Heart left ventricle (tissue), 16 donors: ENCODE data around the gene JPH2. TPM values are rescaled to one million over a fixed set of nuclear protein-coding genes. Genes with fewer than 3 reads are reported as not detected.

Source experiments
- ATAC-seq, 4 donors: fragments of 200-7000 bp; cut with Tn5 transposase; one replicate each; pipeline ENCODE4 v1.9.1; 2020 to 2022; ENCODE audit warnings: moderate library complexity in 4 of 4, mild to moderate bottlenecking in 3 of 4, moderate number of reproducible peaks in 1 of 4
- DNase-seq, 5 donors: peaks; one replicate each; pipeline ENCODE4 v3.0.0-alpha.2; 2020
- H3K27ac ChIP-seq, 12 donors: fragments of 200-600 bp; sonication (generic) in 4 of 12; one replicate each; pipeline versions ENCODE4 v1.5.0 to v1.8.0; 2016 to 2022; ENCODE audit warnings: mild to moderate bottlenecking in 2 of 12
- H3K27me3 ChIP-seq, 9 donors: fragments of 200-600 bp; sonication (generic) in 2 of 9; one replicate each; pipeline versions ENCODE4 v1.5.1 to v1.8.0; 2016 to 2022; ENCODE audit warnings: mild to moderate bottlenecking in 3 of 9
- H3K36me3 ChIP-seq, 9 donors: fragments of 200-600 bp; sonication (generic) in 2 of 9; one replicate each; pipeline versions ENCODE4 v1.5.0 to v1.8.0; 2018 to 2022; ENCODE audit warnings: mild to moderate bottlenecking in 2 of 9
- H3K4me1 ChIP-seq, 12 donors: fragments of 200-600 bp; sonication (generic) in 4 of 12; one replicate each; pipeline versions ENCODE4 v1.5.0 to v1.8.0; 2016 to 2022; ENCODE audit warnings: mild to moderate bottlenecking in 3 of 12
- H3K4me3 ChIP-seq, 12 donors: fragments of 200-600 bp; sonication (generic) in 4 of 12; one replicate each; pipeline versions ENCODE4 v1.5.0 to v1.8.0; 2017 to 2022; ENCODE audit warnings: mild to moderate bottlenecking in 9 of 12, moderate library complexity in 4 of 12
- H3K9me3 ChIP-seq, 12 donors: fragments of 200-600 bp; sonication (generic) in 4 of 12; one replicate each; pipeline versions ENCODE4 v1.5.0 to v1.8.0; 2016 to 2022; ENCODE audit warnings: mild to moderate bottlenecking in 1 of 12
- POLR2A ChIP-seq, 2 donors: fragments of 450-650 bp; IDR thresholded peaks; one replicate each; pipeline ENCODE4 v1.6.1; 2017; ENCODE audit warnings: antibody characterized with exemption in 2 of 2, mild to moderate bottlenecking in 2 of 2, moderate library complexity in 2 of 2
- WGBS, 4 donors: extraction: QIAGEN DNeasy Blood & Tissue Kit in 2 of 4; methylation state at CpG; one replicate each; pipeline versions ENCODE4 v1.1.5 to v1.1.7; 2013 to 2018; 5-methylcytosine and 5-hydroxymethylcytosine counted together
- intact Hi-C, 10 donors: fragments of 100-400 bp; cut with DNase I; formaldehyde crosslinking; loops; one replicate each; pipeline versions ENCODE4 v1.11.1 to v1.14.2; 2022
- polyA plus RNA-seq, 2 donors: library from polyadenylated mRNA; stranded (reverse); fragments of 200-250 nt; gene quantifications; one replicate each; pipeline ENCODE4 v1.2.3, GENCODE V29; 2013
- total RNA-seq, 9 donors: library from RNA; depleted of rRNA in 2 of 9; stranded (reverse); fragments of >200 nt in 2 of 9; fragmentation: NEBNext Ultra II Directional in 3 of 9; extraction: Animal tissue kit (Norgen Biotek cat#: 25700) in 3 of 9; gene quantifications; one replicate each; pipeline versions ENCODE4 v1.1.0 to v1.2.4, GENCODE V29; 2016 to 2023
- TF ChIP-seq, protein P1 (sequence below), 12 donors: fragments of 200-600 bp; sonication (generic) in 4 of 12; IDR thresholded peaks; one replicate each; pipeline versions ENCODE4 v1.5.0 to v1.8.0; 2018 to 2022; ENCODE audit warnings: antibody characterized with exemption in 12 of 12, mild to moderate bottlenecking in 5 of 12
- donor health status: ischemic (EF 13 %, LVEDD 7.1; RV severe dilation, severe dysfunction).
- donor health status: healthy with polysubstance abuse.
- donor health status: DM: no; HTN: yes; CAD: no.
- donor health status: DM: no; HTN: no; CAD: no.
- donor health status: ischemic (EF 25% LVEDD 6.9; RV normal size, moderate dysfunction).
- donor health status: ischemic (EF 25% LVEDD 5.7; RV mildly dilated, moderate dysfunction).
- donor health status: healthy.
- donor health status: DM: yes; HTN: yes; CAD: no.
- donor health status: ischemic (EF 35%, LVEDD 5.7; RV mildly dilated, moderate dysfunction).
- donor health status: nonischemic (EF 11% LVEDD 7.7; RV severe dilation, severe dysfunction).
- donor health status: DM: yes; HTN: yes; CAD: no.
- donor health status: PGD.
- donor health status: ischemic (EF 29% LVEDD 5.4; RV normal size, mild dysfunction).
- donor health status: nonischemic (EF 23%, LVEDD 6.1; RV moderate dilation, normal function).

The JPH2 gene
- total and polyA plus RNA-seq, 11 donors, result 99.5 to 219 (median 155) TPM

DNA sequence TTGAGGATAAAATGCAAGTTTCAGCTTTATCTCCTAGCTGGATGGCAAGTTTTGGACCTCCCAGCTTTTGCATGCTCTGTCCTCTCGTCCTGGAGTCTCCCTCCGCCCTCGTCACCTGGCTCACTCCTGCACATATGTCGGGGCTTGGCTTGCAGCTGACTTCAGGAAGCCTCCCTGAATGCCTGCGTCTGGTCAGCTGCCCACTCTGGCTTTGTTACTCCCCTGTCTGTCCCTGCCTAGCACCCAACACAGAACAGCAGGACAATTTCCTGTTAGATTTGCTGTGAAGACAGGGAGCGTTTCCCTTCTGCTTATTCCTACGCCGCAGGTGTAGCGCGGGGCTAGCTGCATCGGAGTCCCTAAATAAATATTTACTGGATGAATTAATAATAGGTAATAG, 5.4 kb downstream of the JPH2 start:
- intact Hi-C loops, result loop anchor here in 4 of 10 donors (5.0 kb wide), 2 partner anchors 39 to 44 kb away; no protein-coding TSS in a partner anchor
- Histone ChIP-seq H3K9me3 (no peaks in the 10 kb centered on the region), H3K27me3 (peaks cover 0 to 7% (median 0%) of the 10 kb centered on the region in 9 donors), H3K36me3 (peaks cover 0 to 2% (median 0%) of the 10 kb centered on the region in 9 donors), H3K4me3 (peak overlapping the region in 9 of 12 donors; percentile 8 to 87 (median 68)), H3K4me1 (peaks cover 0 to 49% (median 19%) of the 10 kb centered on the region in 12 donors), H3K27ac (peak overlapping the region; percentile 64 to 97 (median 88))
- ATAC-seq (peak; percentile 18 to 49 (median 23)), DNase-seq (peak in 3 of 5 donors; percentile 45 to 68 (median 53))
- TF ChIP-seq POLR2A (IDR thresholded peaks at IDR 0.05), result no peak
- TF ChIP-seq, protein P1, sequence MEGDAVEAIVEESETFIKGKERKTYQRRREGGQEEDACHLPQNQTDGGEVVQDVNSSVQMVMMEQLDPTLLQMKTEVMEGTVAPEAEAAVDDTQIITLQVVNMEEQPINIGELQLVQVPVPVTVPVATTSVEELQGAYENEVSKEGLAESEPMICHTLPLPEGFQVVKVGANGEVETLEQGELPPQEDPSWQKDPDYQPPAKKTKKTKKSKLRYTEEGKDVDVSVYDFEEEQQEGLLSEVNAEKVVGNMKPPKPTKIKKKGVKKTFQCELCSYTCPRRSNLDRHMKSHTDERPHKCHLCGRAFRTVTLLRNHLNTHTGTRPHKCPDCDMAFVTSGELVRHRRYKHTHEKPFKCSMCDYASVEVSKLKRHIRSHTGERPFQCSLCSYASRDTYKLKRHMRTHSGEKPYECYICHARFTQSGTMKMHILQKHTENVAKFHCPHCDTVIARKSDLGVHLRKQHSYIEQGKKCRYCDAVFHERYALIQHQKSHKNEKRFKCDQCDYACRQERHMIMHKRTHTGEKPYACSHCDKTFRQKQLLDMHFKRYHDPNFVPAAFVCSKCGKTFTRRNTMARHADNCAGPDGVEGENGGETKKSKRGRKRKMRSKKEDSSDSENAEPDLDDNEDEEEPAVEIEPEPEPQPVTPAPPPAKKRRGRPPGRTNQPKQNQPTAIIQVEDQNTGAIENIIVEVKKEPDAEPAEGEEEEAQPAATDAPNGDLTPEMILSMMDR (IDR thresholded peaks at IDR 0.05), result no peak
- 20 to 29% (median 24%) methylated on average over 11 of the region's 11 CpGs for WGBS, 4 donors

DNA sequence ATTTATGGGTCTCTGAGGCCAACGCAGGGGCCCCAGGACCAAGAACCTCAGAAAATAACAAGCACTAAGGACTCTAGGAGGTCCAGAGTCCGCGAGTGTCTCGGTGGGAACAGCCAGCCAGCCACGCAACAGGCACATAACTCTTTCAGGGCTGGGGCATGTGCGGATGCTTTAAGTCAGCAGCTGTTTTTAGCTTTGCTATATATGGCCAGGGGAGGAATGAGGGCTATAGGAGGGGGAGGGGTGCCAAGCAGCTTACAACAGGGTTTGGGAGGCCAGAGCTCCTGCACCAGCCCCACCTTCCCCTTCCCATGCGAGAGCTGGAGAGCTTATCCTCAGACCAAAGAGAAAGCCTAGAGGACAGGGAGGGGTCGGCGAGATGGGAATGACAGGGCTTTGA, 6.2 kb downstream of the JPH2 start:
- intact Hi-C loops, result loop anchor here in 4 of 10 donors (5.0 kb wide), 2 partner anchors 39 to 44 kb away; no protein-coding TSS in a partner anchor
- peak; percentile 83 to 90 (median 88) for ATAC-seq
- Histone ChIP-seq H3K27ac (peak overlapping the region; percentile 64 to 97 (median 88)), H3K9me3 (no peaks in the 10 kb centered on the region), H3K4me1 (peaks cover 0 to 57% (median 22%) of the 10 kb centered on the region in 12 donors), H3K36me3 (peaks cover 0 to 2% (median 0%) of the 10 kb centered on the region in 9 donors), H3K4me3 (peak overlapping the region in 9 of 12 donors; percentile 7 to 87 (median 67)), H3K27me3 (peaks cover 0 to 3% (median 0%) of the 10 kb centered on the region in 9 donors)
- 8 to 15% (median 13%) methylated on average over 9 of the region's 9 CpGs for WGBS, 4 donors
- peak; percentile 65 to 89 (median 80) for DNase-seq
- TF ChIP-seq, protein P1 (IDR thresholded peaks at IDR 0.05), result no peak
- peak in 1 of 2 donors; percentile 71 for TF ChIP-seq POLR2A (IDR thresholded peaks at IDR 0.05)

DNA sequence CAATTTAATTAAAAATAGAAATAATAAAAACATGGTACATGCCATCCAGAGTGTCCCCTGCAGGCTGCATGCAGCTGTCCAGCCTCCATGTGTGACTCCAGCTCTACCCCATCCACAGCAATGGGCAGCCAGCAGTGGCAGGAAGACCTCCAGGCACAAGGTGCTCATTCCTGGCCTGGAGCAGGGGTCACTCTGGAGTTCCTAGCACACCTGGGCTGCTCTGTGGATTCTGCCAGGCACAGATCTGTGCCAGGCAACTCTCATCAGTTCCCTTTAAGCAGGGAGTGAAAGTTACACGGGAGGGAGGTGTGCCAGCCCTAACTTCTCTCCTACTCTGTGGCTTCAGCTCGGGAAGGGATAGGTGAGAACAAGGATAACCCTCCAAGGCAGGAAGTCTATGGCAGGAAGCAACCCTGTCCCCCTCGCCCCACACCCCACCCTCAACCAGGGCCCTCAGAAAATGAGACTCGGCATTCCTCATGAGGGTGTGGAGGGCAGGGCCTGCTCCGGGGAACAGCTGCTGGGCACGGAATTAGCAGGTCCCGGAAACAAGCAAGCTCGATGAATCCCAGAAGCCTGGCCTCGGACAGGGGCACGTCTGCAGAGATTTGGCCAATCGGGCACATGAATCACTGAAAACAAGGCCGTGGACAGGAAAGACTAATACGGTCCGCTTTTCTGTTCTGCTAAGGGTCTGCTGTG, 10.0 kb downstream of the JPH2 start:
- intact Hi-C loops, result no loop called here
- whole genome bisulfite sequencing, 4 donors, result 27 to 48% (median 30%) methylated on average over 13 to 14 of the region's 14 CpGs
- DNase-seq (peak in 2 of 5 donors; percentile 37 to 55), ATAC-seq (peak in 2 of 4 donors; percentile 35 to 38)
- Histone ChIP-seq H3K4me1 (peaks cover 0 to 84% (median 31%) of the 10 kb centered on the region in 12 donors), H3K27ac (peak overlapping the region; percentile 3 to 97 (median 77)), H3K9me3 (no peaks in the 10 kb centered on the region), H3K4me3 (no peak overlapping the region), H3K36me3 (peaks cover 0 to 2% (median 0%) of the 10 kb centered on the region in 9 donors), H3K27me3 (peaks cover 0 to 3% (median 0%) of the 10 kb centered on the region in 9 donors)
- TF ChIP-seq POLR2A (IDR thresholded peaks at IDR 0.05), result no peak
- TF ChIP-seq, protein P1 (IDR thresholded peaks at IDR 0.05), result no peak
